K562 (cell line): ENCODE measurements around the gene GLIS2. TPM values are rescaled to one million over a fixed set of nuclear protein-coding genes. Genes with fewer than 3 reads are reported as not detected.
A peak's percentile ranks its signal among the peaks of the same experiment; 100 is the strongest.

Source experiments
- ATAC-seq: fragments of 200-7000 bp; cut with Tn5 transposase; 3 replicates; pipeline ENCODE4 v1.9.1; 2020; ENCODE audit warnings: moderate library complexity
- BruUV-seq: library from RNA; stranded (reverse); fragments of 400-500 nt; replicated peaks from 2 replicates; lab custom pipeline; 2021; lab: Mats Ljungman, UMichigan
- CTCF ChIA-PET: fragments of 300-600 bp; formaldehyde crosslinking; extraction: SDS; loops from one replicate; lab custom pipeline; 2021; ENCODE audit warnings: low intra/inter-chr PET ratio; lab: Yijun Ruan, JAX
- POLR2A ChIA-PET: fragments of 300-600, 350-650 bp; sonication (Branson Sonifier 250); formaldehyde crosslinking; extraction: SDS; loops from one replicate; lab custom pipeline; 2021; ENCODE audit warnings: antibody characterized with exemption, inconsistent platforms; lab: Yijun Ruan, JAX
- DNase-seq, 4 experiments: peaks; one replicate each; pipeline versions ENCODE4 v3.0.0 to v3.0.0-alpha.2; 2011 to 2018; ENCODE audit warnings: low spot score in 3 of 4, mixed read lengths in 3 of 4; ENCODE audit errors: extremely low read depth in 1 of 4
- FAIRE-seq: peaks from 2 replicates; lab custom pipeline; 2011; peaks lifted over from hg19 to GRCh38; lab: Jason Lieb, UNC
- H2AFZ ChIP-seq: 2 replicates; pipeline ENCODE4 v1.6.0; 2011; ENCODE audit warnings: low read depth, low read length, control low read depth, inconsistent platforms
- H3K27ac ChIP-seq: fragments of 200-600 bp; 3 replicates; pipeline ENCODE4 v1.8.0; 2011; ENCODE audit warnings: low read depth, mild to moderate bottlenecking, control low read depth, inconsistent platforms, low read length, moderate library complexity, mixed read lengths; ENCODE audit errors: extremely low read depth
- H3K27me3 ChIP-seq, 2 experiments: fragments of 300-600 bp in 1 of 2; 2 replicates in 1 of 2; 3 replicates in 1 of 2; pipeline versions ENCODE4 v1.6.0 to v1.8.0; 2011; ENCODE audit warnings: inconsistent platforms in 2 of 2, low read length in 2 of 2, mild to moderate bottlenecking in 1 of 2, mixed read lengths in 1 of 2, moderate library complexity in 1 of 2; ENCODE audit not compliant: control insufficient read depth in 2 of 2, insufficient read depth in 2 of 2
- H3K36me3 ChIP-seq: fragments of 300-600 bp; 3 replicates; pipeline ENCODE4 v1.8.0; 2011; ENCODE audit warnings: mild to moderate bottlenecking, low read length, inconsistent platforms; ENCODE audit not compliant: control insufficient read depth, insufficient read depth
- H3K4me1 ChIP-seq, 2 experiments: fragments of 200-600 bp in 1 of 2; replicated peaks in 1 of 2; 2 replicates in 1 of 2; 3 replicates in 1 of 2; pipeline versions ENCODE4 v1.5.1 to v1.8.0; 2011; ENCODE audit warnings: inconsistent platforms in 2 of 2, low read length in 2 of 2, mild to moderate bottlenecking in 1 of 2, mixed read lengths in 1 of 2, moderate library complexity in 1 of 2; ENCODE audit not compliant: control insufficient read depth in 2 of 2, insufficient read depth in 2 of 2
- H3K4me2 ChIP-seq: 2 replicates; pipeline ENCODE4 v1.6.1; 2011; ENCODE audit warnings: low read length, control low read depth, inconsistent platforms, mixed read lengths; ENCODE audit not compliant: insufficient read depth
- H3K4me3 ChIP-seq: fragments of 200-600 bp; sonication (generic), shearing (Covaris generic); 2 replicates; pipeline ENCODE4 v1.5.1; 2016; ENCODE audit warnings: control low read depth, inconsistent platforms
- H3K79me2 ChIP-seq: fragments of 200-600 bp; 3 replicates; pipeline ENCODE4 v1.8.0; 2011; ENCODE audit warnings: low read length, inconsistent platforms; ENCODE audit not compliant: control insufficient read depth, insufficient read depth
- H3K9ac ChIP-seq, 2 experiments: 2 replicates each; pipeline versions ENCODE4 v1.6.0 to v1.6.1; 2011; ENCODE audit warnings: low read depth in 2 of 2, low read length in 2 of 2, control low read depth in 1 of 2, inconsistent platforms in 1 of 2, mild to moderate bottlenecking in 1 of 2, mixed read lengths in 1 of 2; ENCODE audit not compliant: insufficient read depth in 1 of 2
- H3K9me1 ChIP-seq: one replicate; pipeline ENCODE4 v1.6.0; 2011; ENCODE audit warnings: inconsistent platforms, mild to moderate bottlenecking, low read length, moderate library complexity; ENCODE audit not compliant: control insufficient read depth, insufficient read depth
- H3K9me3 ChIP-seq: replicated peaks from 2 replicates; pipeline ENCODE4 v1.5.1; 2011; ENCODE audit warnings: low read depth, low read length, inconsistent platforms; ENCODE audit not compliant: control insufficient read depth, insufficient read depth
- H4K20me1 ChIP-seq: replicated peaks from 2 replicates; pipeline ENCODE4 v1.6.1; 2011; ENCODE audit warnings: low read length, inconsistent platforms, mixed read lengths; ENCODE audit not compliant: control insufficient read depth, insufficient read depth
- CHD1 ChIP-seq: fragments of 200-600 bp; sonication (generic); IDR thresholded peaks from one replicate; pipeline ENCODE4 v1.6.1; 2012; ENCODE audit warnings: mild to moderate bottlenecking, moderate library complexity, low read length, inconsistent platforms
- HSF4 ChIP-seq: fragments of 250-450 bp; sonication (Bioruptor Pico); IDR thresholded peaks from 2 replicates; pipeline ENCODE4 v2.1.2; 2022; ENCODE audit warnings: mild to moderate bottlenecking, moderate library complexity, borderline replicate concordance
- LEF1 ChIP-seq: fragments of 450-650 bp; IDR thresholded peaks from 2 replicates; pipeline ENCODE4 v1.6.1; 2016; ENCODE audit warnings: mild to moderate bottlenecking
- MAZ ChIP-seq, 2 experiments: fragments of 450-650 bp in 1 of 2; sonication (generic) in 1 of 2; formaldehyde crosslinking; IDR thresholded peaks in 1 of 2; conservative IDR thresholded peaks in 1 of 2; 2 replicates each; pipeline versions ENCODE4 v1.4.0 to v1.5.0; 2020; ENCODE audit warnings: mild to moderate bottlenecking in 1 of 2, missing genetic modification reagents in 1 of 2
- THRAP3 ChIP-seq: fragments of 450-650 bp; IDR thresholded peaks from 2 replicates; pipeline ENCODE4 v1.6.1; 2016; ENCODE audit warnings: mild to moderate bottlenecking, inconsistent platforms, borderline replicate concordance
- ZBTB7A ChIP-seq: IDR thresholded peaks from 2 replicates; pipeline ENCODE4 v1.6.1; 2011; ENCODE audit warnings: low read depth, mild to moderate bottlenecking, low read length, moderate library complexity, borderline replicate concordance; ENCODE audit not compliant: control insufficient read depth
- ZFX ChIP-seq: sonication (generic); formaldehyde crosslinking; IDR thresholded peaks from 2 replicates; pipeline ENCODE4 v1.8.0; 2022; ENCODE audit warnings: mild to moderate bottlenecking, missing genetic modification reagents, moderate library complexity
- ZNF121 ChIP-seq: sonication (generic); formaldehyde crosslinking; conservative IDR thresholded peaks from 2 replicates; pipeline ENCODE4 v1.8.0; 2022; ENCODE audit warnings: missing genetic modification reagents
- ZNF431 ChIP-seq: sonication (generic); formaldehyde crosslinking; IDR thresholded peaks from 2 replicates; pipeline ENCODE4 v1.8.0; 2022; ENCODE audit warnings: mild to moderate bottlenecking, missing genetic modification reagents
- ZNF436 ChIP-seq: fragments of 250-450, 450-650 bp; sonication (Bioruptor Pico); formaldehyde crosslinking; IDR thresholded peaks from 2 replicates; pipeline ENCODE4 v1.7.0; 2020; ENCODE audit warnings: mild to moderate bottlenecking
- WGBS: fragments of 100-300 bp; shearing (Covaris generic); methylation state at CpG from one replicate; pipeline ENCODE4 v1.1.6; 2016; ENCODE audit warnings: low coverage, mixed read lengths; ENCODE audit not compliant: insufficient coverage; ENCODE audit errors: missing lambda C conversion rate; 5-methylcytosine and 5-hydroxymethylcytosine counted together
- in situ Hi-C: fragments of 300-500 bp; cut with MboI; formaldehyde crosslinking; loops from 4 replicates; pipeline ENCODE4 v1.15.0; 2018; ENCODE audit warnings: inconsistent platforms, mixed read lengths
- intact Hi-C: fragments of 100-400 bp; cut with micrococcal nuclease; formaldehyde crosslinking; loops from 2 replicates; pipeline ENCODE4 v1.14.2; 2022
- polyA plus RNA-seq, 8 experiments: library from polyadenylated mRNA; depleted of rRNA in 4 of 8; stranded (reverse) in 5 of 8; unstranded in 3 of 8; fragments of >200 nt; fragmentation: Nextera tagmentation in 2 of 8; fragmentation: Illumina TruSeq in 1 of 8; extraction: Ambion mirVana in 2 of 8; extraction: Trizol in 1 of 8; gene quantifications; 2 replicates each; pipeline versions ENCODE4 v1.2.1 to v1.2.3, GENCODE V29; 2011 to 2014; ENCODE audit warnings: inconsistent platforms in 1 of 8, missing spikeins in 1 of 8
- total RNA-seq, 7 experiments: library from RNA; depleted of rRNA in 6 of 7; stranded (reverse); fragments of >200 nt in 6 of 7; fragmentation: Illumina TruSeq in 2 of 7; extraction: Trizol in 2 of 7; gene quantifications; 2 replicates each; pipeline versions ENCODE4 v1.2.1 to v1.2.3, GENCODE V29; 2011 to 2021; ENCODE audit warnings: low replicate concordance in 1 of 7
- TF ChIP-seq, protein P1 (sequence below), 2 experiments: IDR thresholded peaks; 2 replicates each; pipeline ENCODE4 v1.6.1; 2012; ENCODE audit warnings: improper control_type of control experiment in 2 of 2, low read depth in 2 of 2, low read length in 2 of 2, borderline replicate concordance in 1 of 2
- TF ChIP-seq, protein P2 (sequence below): fragments of 250-450 bp; sonication (Bioruptor Pico); IDR thresholded peaks from 2 replicates; pipeline ENCODE4 v1.4.0; 2020; ENCODE audit warnings: mild to moderate bottlenecking, moderate library complexity, borderline replicate concordance

The GLIS2 gene
- total and polyA plus RNA-seq, 9 of the 15 experiments (the other 6 are each of a cell fraction or from before 2014, with no cell fraction given): 0.10 to 9.0 (median 0.57) TPM

DNA sequence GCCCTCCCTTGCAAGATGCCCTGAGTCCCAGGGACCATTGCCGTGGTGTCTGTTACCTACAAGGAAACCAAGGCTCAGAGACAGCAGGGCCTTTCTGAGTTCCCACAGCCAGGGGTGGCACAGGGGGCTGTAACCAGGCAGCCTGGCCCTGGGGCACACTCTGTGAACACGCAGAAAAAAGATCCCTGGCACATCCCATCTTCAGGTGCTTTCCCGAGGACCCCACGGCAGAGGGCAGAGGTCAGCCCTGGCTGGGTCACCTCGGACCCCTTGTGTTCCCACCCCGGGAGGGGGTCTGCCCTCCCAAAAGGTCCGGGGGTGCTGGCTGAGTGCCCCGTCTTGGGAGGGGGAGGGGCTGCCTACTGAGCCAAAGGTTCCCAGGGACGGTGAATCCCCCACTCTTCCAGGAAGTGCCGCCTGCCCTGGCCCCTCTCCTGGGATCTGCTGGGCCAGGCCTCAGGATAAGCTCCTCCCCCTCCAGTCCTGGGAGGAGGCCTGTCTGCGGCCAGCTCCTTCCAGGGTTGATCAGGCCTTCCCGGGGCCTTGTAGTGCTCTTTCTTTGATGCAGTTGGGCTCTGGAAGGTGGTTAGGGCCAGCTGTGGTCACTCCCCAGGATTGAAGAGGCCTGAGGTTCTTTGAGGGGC, 8.1 kb downstream of the GLIS2 start:
- Histone ChIP-seq H2AFZ (no peak overlapping the region), H4K20me1 (peaks cover 9% of the 10 kb centered on the region), H3K27me3 (no peaks in the 10 kb centered on the region), H3K4me2 (no peak overlapping the region), H3K9ac (0 out of 4 replicates have a peak overlapping the region, but pooled peaks of 1 of the 2 experiments have one; percentile 54), H3K4me3 (no peak overlapping the region), H3K36me3 (no peaks in the 10 kb centered on the region), H3K79me2 (peaks cover 14% of the 10 kb centered on the region; the same call in 2 of the 3 replicates), H3K9me1 (no peaks in the 10 kb centered on the region), H3K9me3 (no peaks in the 10 kb centered on the region), H3K27ac (peak overlapping the region; percentile 28; the same call in 1 of the 3 replicates), H3K4me1 (peaks cover 7 to 84% of the 10 kb centered on the region in 2 experiments)
- DNase-seq: peak; percentile 52 to 67 (median 57)
- peak; percentile 73 for ATAC-seq
- POLR2A ChIA-PET: interaction anchor here (0.6 to 1.1 kb wide), 4 partner anchors 16 to 63 kb away, joined by 3 to 6 read pairs (median 4); no protein-coding TSS in a partner anchor
- intact Hi-C loops (no loop called here), in situ Hi-C loops (loop anchor here (10.0 kb wide), 2 partner anchors 119 to 339 kb away; no protein-coding TSS in a partner anchor)
- CTCF ChIA-PET: no interaction called here
- 28% methylated on average over 10 of the region's 12 CpGs for WGBS
- BruUV-seq: no TSS peak
- TF ChIP-seq ZBTB7A: peak; percentile 33; the same call in 1 of the 2 replicates
- TF ChIP-seq, protein P1, sequence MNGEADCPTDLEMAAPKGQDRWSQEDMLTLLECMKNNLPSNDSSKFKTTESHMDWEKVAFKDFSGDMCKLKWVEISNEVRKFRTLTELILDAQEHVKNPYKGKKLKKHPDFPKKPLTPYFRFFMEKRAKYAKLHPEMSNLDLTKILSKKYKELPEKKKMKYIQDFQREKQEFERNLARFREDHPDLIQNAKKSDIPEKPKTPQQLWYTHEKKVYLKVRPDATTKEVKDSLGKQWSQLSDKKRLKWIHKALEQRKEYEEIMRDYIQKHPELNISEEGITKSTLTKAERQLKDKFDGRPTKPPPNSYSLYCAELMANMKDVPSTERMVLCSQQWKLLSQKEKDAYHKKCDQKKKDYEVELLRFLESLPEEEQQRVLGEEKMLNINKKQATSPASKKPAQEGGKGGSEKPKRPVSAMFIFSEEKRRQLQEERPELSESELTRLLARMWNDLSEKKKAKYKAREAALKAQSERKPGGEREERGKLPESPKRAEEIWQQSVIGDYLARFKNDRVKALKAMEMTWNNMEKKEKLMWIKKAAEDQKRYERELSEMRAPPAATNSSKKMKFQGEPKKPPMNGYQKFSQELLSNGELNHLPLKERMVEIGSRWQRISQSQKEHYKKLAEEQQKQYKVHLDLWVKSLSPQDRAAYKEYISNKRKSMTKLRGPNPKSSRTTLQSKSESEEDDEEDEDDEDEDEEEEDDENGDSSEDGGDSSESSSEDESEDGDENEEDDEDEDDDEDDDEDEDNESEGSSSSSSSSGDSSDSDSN (IDR thresholded peaks at IDR 0.05; ENCODE audit: borderline replicate concordance in 1 of 2, low read depth in 2 of 2, low read length in 2 of 2): 0 out of 4 replicates have a peak, but pooled peaks of 1 of the 2 experiments have one; percentile 31
- peak; percentile 55 for TF ChIP-seq ZFX
- TF ChIP-seq THRAP3: no peak
- TF ChIP-seq ZNF121 (CRISPR knock-in tag): no peak
- TF ChIP-seq LEF1: no peak
- no peak for TF ChIP-seq CHD1
- TF ChIP-seq MAZ (CRISPR knock-in tag; conservative IDR thresholded peaks at IDR 0.05 in 1 of 2, IDR thresholded peaks at IDR 0.05 in 1 of 2): 0 out of 4 replicates have a peak, but pooled peaks of 1 of the 2 experiments have one; percentile 20
- no peak for TF ChIP-seq HSF4 (CRISPR knock-in tag)
- TF ChIP-seq, protein P2, sequence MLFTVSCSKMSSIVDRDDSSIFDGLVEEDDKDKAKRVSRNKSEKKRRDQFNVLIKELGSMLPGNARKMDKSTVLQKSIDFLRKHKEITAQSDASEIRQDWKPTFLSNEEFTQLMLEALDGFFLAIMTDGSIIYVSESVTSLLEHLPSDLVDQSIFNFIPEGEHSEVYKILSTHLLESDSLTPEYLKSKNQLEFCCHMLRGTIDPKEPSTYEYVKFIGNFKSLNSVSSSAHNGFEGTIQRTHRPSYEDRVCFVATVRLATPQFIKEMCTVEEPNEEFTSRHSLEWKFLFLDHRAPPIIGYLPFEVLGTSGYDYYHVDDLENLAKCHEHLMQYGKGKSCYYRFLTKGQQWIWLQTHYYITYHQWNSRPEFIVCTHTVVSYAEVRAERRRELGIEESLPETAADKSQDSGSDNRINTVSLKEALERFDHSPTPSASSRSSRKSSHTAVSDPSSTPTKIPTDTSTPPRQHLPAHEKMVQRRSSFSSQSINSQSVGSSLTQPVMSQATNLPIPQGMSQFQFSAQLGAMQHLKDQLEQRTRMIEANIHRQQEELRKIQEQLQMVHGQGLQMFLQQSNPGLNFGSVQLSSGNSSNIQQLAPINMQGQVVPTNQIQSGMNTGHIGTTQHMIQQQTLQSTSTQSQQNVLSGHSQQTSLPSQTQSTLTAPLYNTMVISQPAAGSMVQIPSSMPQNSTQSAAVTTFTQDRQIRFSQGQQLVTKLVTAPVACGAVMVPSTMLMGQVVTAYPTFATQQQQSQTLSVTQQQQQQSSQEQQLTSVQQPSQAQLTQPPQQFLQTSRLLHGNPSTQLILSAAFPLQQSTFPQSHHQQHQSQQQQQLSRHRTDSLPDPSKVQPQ (CRISPR knock-in tag): no peak
- no peak for TF ChIP-seq ZNF436 (CRISPR knock-in tag)
- TF ChIP-seq ZNF431 (CRISPR knock-in tag): no peak
- peak; percentile 29 for FAIRE-seq
